Endothelial cell of hepatic sinusoid (primary cell): ENCODE measurements around the gene AGBL4.
"Not testable (repeated sequence)": the region's sequence is repeated elsewhere in the genome, so short reads cannot be mapped to it uniquely, and the experiment has no call there.

Source experiments
- in situ Hi-C: cut with HindIII; loops from 2 replicates; pipeline ENCODE4 v1.10.0; 2017; ENCODE audit warnings: low sequenced_read_pairs

Gene AGBL4

GRCh38 chr1:48524892-48525467 lies 1498.8 kb downstream of the AGBL4 start:
- in situ Hi-C loops = no loop called here

- in situ Hi-C loops = no loop called here
Observed at GRCh38 chr1:48523558-48523957, 1500.2 kb downstream of the AGBL4 start.

GRCh38 chr1:48519896-48520295 lies 1503.9 kb downstream of the AGBL4 start:
- in situ Hi-C loops = not testable (repeated sequence)

- in situ Hi-C loops = no loop called here
Observed at GRCh38 chr1:48506870-48507269, 1516.9 kb downstream of the AGBL4 start.

- in situ Hi-C loops = no loop called here
Observed at GRCh38 chr1:48500541-48501450, 1523.0 kb downstream of the AGBL4 start.

GRCh38 chr1:48499211-48499735 lies 1524.5 kb downstream of the AGBL4 start:
- in situ Hi-C loops = no loop called here

- in situ Hi-C loops = no loop called here
Observed at GRCh38 chr1:48498096-48498791, 1525.5 kb downstream of the AGBL4 start.

GRCh38 chr1:48495911-48496310 lies 1527.8 kb downstream of the AGBL4 start:
- in situ Hi-C loops = no loop called here

GRCh38 chr1:48495166-48495565 lies 1528.6 kb downstream of the AGBL4 start:
- in situ Hi-C loops = no loop called here

- in situ Hi-C loops = no loop called here
Observed at GRCh38 chr1:48493970-48494769, 1529.6 kb downstream of the AGBL4 start.

- in situ Hi-C loops = no loop called here
Observed at GRCh38 chr1:48493041-48493440, 1530.7 kb downstream of the AGBL4 start.

- in situ Hi-C loops = no loop called here
Observed at GRCh38 chr1:48492392-48492791, 1531.4 kb downstream of the AGBL4 start.

GRCh38 chr1:48488721-48489120 lies 1535.0 kb downstream of the AGBL4 start:
- in situ Hi-C loops = no loop called here
